GM12873 (cell line): ENCODE results near the gene NIPBL.

ENCODE experiments used
- TF ChIP-seq, protein P1 (sequence below): IDR thresholded peaks from 2 replicates; pipeline ENCODE4 v1.5.1; 2012; ENCODE audit warnings: low read depth, mild to moderate bottlenecking, moderate library complexity, low read length, control low read depth; ENCODE audit not compliant: insufficient read depth; ENCODE audit errors: missing control alignments

Gene NIPBL

DNA sequence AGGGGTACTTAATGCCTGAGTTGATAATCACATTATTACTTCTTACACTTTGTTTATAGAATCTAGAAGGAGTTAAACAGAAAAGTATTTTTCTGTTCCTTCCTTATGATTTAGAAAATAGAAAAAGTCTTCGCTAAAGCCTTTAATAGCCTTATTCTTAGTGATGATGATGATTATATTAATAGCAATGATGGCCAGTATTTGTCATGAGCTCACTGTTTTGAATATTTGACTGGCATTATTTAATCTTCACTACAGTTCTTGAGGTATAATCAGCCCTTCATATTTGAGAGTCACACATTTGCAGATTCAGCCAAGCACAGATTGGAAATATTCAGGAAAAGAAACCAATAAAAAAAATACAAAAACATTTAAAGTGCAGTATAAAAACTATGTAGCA is 23.3 kb downstream of the NIPBL start:
- TF ChIP-seq, protein P1, sequence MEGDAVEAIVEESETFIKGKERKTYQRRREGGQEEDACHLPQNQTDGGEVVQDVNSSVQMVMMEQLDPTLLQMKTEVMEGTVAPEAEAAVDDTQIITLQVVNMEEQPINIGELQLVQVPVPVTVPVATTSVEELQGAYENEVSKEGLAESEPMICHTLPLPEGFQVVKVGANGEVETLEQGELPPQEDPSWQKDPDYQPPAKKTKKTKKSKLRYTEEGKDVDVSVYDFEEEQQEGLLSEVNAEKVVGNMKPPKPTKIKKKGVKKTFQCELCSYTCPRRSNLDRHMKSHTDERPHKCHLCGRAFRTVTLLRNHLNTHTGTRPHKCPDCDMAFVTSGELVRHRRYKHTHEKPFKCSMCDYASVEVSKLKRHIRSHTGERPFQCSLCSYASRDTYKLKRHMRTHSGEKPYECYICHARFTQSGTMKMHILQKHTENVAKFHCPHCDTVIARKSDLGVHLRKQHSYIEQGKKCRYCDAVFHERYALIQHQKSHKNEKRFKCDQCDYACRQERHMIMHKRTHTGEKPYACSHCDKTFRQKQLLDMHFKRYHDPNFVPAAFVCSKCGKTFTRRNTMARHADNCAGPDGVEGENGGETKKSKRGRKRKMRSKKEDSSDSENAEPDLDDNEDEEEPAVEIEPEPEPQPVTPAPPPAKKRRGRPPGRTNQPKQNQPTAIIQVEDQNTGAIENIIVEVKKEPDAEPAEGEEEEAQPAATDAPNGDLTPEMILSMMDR, result no peak

DNA sequence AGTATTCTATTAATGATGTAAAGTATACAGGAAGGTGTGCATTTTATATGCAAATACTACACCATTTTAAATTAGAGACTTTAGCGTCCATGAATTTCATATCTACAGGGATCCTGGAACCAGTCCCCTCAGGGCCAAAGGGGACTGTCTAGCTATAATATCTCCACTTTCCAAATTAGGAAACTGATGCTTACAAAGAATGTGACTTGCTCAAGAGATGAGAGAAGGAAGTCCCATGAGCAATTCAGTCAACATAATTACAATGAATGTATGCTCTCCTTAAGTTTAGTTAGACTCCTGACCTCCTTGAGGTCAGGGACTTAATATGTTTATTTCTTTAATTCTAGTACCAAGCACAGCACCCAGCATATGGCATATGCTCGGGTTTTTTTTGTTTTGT is 23.7 kb downstream of the NIPBL start:
- TF ChIP-seq, protein P1, result no peak

DNA sequence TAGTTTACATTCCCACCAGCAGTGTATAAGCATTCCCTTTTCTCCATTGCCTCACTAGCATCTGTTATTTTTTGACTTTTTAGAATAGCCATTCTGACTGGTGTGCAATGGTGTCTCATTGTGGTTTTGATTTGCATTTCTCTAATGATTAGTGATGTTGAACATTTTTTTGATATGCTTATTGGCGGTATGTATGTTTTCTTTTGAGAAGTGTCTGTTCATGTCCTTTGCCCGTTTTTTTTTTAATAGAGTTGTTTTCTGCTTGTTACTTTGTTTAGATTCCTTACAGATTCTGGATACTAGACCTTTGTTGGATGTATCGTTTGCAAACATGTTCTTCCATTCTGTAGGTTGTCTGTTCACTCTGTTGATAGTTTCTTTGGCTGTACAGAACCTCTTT is 25.3 kb downstream of the NIPBL start:
- TF ChIP-seq, protein P1, result no peak

DNA sequence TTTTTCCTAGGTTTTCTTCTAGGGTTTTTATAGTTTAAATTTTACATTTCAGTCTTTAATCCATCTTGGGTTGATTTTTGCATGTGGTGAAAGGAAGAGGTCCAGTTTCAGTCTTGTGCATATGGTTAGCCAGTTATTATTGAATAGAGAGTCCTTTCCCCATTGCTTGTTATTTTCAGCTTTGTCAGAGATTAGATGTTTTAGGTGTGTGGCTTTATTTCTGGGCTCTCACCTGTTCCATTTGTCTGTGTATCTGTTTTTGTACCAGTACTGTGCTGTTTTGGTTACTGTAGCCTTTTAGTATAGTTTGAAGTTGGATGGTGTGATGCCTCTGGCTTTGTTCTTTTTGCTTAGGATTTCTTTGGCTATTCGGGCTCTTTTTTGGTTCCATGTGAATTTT is 25.8 kb downstream of the NIPBL start:
- TF ChIP-seq, protein P1, result no peak

DNA sequence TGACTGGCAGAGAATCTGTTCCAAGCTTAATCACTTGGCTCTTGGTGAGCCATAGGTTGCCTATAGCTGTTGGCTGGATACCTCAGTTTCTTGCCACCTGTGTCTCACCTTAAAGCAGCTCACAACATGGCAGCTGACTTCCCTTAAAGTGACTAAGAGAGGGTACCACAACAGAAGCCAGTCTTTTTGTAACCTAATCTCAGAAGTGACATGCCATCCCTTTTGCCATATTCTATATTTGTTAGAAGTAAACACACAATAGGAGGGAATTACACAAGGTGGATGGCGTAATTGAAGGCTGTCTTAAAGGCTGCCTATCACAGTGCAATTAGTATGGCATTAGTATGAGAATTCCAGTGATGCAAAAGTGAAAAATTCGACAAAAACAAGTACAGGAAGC is 28.1 kb downstream of the NIPBL start:
- TF ChIP-seq, protein P1, result no peak

DNA sequence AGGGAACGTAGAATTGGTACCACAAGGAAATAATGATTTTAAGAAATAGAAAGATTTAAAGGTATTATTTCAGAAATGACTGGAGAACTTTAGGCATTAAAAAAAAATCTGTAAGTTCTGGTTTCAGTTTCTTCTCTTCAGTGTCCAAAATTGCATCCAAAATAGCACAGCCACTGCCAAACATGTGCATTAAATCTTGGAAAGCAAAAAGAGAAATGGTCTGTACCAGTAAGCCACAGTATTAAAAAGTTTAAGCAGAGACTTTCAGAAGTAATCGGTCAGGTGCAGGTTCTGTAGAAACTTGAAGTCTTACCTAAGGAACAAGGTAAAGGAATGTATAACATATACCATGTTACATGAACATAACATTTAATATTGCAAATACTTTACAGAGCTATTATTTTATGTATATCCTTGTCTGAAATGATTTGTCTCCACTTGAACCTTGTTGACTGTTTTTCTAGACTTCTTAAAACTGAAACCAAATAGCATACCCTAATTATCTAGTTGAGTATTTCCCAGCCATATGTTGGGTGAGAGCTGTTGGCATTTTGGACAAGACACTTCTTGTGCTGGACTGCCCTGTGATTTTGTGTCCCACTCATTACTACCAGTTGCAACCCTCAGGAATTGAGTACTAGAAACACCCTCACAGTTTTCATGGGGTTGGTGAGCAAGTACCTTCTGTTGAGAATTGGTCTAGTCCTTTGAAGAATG is 32.1 kb downstream of the NIPBL start:
- TF ChIP-seq, protein P1, result no peak

DNA sequence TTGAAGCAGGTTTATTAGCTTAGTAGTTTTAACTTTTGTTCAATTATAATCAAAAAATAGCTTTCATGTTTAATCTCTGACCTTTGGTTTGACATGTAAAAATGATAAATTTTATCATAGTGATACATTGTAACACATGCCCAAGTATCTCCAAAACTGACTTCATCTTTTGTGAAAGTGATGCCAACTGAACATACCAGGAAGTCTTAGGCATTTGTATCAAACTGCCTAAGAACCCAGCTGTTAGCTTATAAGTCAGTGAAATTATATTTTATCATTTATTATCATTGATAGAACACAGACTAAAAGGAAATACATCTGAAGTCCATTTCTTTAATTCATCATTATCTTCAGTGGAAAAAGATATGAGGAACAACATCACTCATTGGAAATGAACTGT is 39.1 kb downstream of the NIPBL start:
- TF ChIP-seq, protein P1, result no peak
